Measurements from ENCODE around the gene MGAT5.

DNA sequence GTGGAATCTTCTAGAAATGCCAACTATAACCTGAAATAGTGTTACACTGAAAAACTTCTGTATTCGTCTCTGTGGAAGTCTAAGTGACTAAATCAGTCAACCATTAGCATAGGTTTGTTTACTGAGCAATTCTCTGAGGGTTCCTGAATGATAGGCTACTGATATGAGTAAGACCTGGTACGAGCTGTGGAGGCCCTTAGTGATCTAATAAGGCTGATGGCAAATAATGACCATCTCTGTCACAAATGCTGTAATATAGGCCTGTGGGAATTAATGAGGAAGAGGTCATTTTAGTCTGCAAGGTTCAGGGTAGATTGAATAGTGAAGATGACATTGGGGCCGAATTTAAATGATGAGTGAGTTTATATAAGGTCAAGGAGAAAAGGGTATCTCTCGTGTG, 82.5 kb downstream of the MGAT5 start:
- TF ChIP-seq, protein P1, sequence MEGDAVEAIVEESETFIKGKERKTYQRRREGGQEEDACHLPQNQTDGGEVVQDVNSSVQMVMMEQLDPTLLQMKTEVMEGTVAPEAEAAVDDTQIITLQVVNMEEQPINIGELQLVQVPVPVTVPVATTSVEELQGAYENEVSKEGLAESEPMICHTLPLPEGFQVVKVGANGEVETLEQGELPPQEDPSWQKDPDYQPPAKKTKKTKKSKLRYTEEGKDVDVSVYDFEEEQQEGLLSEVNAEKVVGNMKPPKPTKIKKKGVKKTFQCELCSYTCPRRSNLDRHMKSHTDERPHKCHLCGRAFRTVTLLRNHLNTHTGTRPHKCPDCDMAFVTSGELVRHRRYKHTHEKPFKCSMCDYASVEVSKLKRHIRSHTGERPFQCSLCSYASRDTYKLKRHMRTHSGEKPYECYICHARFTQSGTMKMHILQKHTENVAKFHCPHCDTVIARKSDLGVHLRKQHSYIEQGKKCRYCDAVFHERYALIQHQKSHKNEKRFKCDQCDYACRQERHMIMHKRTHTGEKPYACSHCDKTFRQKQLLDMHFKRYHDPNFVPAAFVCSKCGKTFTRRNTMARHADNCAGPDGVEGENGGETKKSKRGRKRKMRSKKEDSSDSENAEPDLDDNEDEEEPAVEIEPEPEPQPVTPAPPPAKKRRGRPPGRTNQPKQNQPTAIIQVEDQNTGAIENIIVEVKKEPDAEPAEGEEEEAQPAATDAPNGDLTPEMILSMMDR (IDR thresholded peaks at IDR 0.05; ENCODE audit: low read length) = no peak
- no peak for TF ChIP-seq EZH2 (IDR thresholded peaks at IDR 0.05; ENCODE audit: borderline replicate concordance, low read length)
